ENCODE measurements around the gene GH2.
"Not testable (repeated sequence)": the region's sequence is repeated elsewhere in the genome, so short reads cannot be mapped to it uniquely, and the experiment has no call there.

- TF ChIP-seq, protein P1, sequence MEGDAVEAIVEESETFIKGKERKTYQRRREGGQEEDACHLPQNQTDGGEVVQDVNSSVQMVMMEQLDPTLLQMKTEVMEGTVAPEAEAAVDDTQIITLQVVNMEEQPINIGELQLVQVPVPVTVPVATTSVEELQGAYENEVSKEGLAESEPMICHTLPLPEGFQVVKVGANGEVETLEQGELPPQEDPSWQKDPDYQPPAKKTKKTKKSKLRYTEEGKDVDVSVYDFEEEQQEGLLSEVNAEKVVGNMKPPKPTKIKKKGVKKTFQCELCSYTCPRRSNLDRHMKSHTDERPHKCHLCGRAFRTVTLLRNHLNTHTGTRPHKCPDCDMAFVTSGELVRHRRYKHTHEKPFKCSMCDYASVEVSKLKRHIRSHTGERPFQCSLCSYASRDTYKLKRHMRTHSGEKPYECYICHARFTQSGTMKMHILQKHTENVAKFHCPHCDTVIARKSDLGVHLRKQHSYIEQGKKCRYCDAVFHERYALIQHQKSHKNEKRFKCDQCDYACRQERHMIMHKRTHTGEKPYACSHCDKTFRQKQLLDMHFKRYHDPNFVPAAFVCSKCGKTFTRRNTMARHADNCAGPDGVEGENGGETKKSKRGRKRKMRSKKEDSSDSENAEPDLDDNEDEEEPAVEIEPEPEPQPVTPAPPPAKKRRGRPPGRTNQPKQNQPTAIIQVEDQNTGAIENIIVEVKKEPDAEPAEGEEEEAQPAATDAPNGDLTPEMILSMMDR (conservative IDR thresholded peaks at IDR 0.05; ENCODE audit: low read length) = not testable (repeated sequence)
- TF ChIP-seq EZH2phosphoT487 (IDR thresholded peaks at IDR 0.05; ENCODE audit: borderline replicate concordance, low read depth, low read length) = not testable (repeated sequence)
Measured at GRCh38 chr17:63920050-63920449, 38.3 kb upstream of the GH2 start.

All from OCI-LY7 (cell line).